SH-SY5Y (cell line): Measurements from ENCODE around the gene ANO10.

Source experiments
- GATA2 ChIP-seq: IDR thresholded peaks from 2 replicates; pipeline ENCODE4 v1.6.1; 2011; ENCODE audit warnings: mild to moderate bottlenecking, low read depth, low read length
- GATA3 ChIP-seq: IDR thresholded peaks from 2 replicates; pipeline ENCODE4 v1.6.1; 2011; ENCODE audit warnings: low read depth, mild to moderate bottlenecking, low read length, moderate library complexity

DNA sequence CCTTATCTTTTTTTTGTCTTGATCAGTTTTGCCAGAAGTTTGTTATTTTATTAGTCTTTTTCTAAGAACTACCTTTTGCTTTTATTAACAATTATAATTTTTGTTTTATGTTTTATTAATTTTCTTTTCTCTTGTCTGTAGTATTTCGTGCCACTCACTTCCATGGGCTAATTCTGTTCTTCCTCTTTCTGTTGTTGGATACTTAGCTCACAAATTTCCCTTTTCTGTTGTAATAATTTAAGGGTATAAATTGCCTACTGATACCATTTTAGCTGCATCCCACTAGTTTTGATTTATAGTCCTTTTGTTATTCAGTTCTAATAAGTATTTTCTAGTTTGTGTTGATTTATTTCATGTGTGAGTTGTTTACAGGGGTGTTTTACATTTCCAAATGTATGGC is 286.8 kb downstream of the ANO10 start:
- TF ChIP-seq GATA2 (no peak), GATA3 (no peak)
